ENCODE measurements around the gene DYNLT2B.
"Not testable (repeated sequence)": the region's sequence is repeated elsewhere in the genome, so short reads cannot be mapped to it uniquely, and the experiment has no call there.

The DYNLT2B gene

GRCh38 chr3:196317687-196318467 is at the start of gene DYNLT2B:
Gene DYNLT2B, minus strand, starts transcription at chr3:196318240. Its CDS starts 88 bp downstream, at chr3:196318152.
- peak; percentile 94 for DNase-seq

GRCh38 chr3:196365736-196366135 is 47.7 kb upstream of the DYNLT2B start:
- DNase-seq, result no peak

GRCh38 chr3:196360586-196360985 is 42.5 kb upstream of the DYNLT2B start:
- DNase-seq, result no peak

DNA sequence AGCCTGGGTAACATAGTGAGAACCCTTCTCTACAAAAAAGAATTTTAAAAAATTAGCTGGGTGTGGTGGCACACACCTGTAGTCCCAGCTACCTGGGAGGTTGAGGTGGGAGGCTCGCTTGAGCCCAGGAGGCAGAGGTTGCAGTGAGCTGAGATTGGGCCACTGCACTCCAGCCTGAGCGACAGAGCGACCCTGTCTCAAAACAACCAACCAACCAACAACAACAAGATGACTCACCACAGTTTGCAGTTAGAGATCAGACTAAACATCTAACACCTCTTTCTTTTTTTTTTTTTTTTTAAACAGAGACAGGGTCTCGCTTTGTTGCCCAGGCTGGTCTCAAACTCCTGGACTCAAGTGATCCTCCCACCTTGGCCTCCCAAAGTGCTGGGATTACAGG is 40.5 kb upstream of the DYNLT2B start:
- DNase-seq, result not testable (repeated sequence)

DNA sequence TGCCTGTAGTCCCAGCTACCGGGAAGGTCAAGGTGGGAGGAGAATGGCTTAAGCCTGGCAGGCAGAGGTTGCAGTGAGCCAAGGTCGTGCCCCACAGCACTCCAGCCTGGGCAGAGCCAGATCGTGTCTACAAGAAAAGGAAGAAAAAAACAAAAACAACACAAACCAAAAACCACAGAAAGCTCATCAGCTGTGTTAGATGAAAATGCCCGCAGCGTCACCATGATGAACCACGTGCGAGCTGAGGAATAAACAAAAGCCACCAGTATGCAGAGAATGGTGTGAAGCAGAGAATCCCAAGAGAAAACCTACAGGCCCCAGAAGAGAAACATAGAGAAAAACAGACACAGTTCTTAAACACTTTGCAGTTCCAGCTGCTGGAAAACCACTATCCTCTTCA is 39.9 kb upstream of the DYNLT2B start:
- no peak for DNase-seq

DNA sequence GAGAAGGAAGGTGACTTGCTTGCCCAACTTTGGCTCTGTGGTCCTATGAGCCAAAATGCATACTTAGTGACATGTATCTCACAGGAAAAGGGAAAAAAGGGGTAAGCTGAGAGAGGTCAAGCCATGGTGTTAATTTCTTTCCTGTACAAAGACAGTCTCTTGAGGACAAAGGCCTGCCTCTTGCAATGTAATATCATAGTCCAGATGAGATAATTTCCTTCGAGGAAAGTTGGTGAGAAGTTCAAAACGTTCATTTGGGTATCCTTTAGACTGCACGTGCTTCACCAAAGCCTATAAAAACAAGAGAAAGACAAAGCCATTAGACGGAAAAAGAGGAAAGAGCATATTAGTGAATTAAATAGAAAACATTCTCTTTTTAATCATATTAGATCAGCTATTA is 38.5 kb upstream of the DYNLT2B start:
- DNase-seq, result no peak

- no peak for DNase-seq
These were observed 37.6 kb upstream of the DYNLT2B start for GRCh38 chr3:196355668-196356067.

GRCh38 chr3:196354132-196354531 is 36.1 kb upstream of the DYNLT2B start:
- no peak for DNase-seq

DNA sequence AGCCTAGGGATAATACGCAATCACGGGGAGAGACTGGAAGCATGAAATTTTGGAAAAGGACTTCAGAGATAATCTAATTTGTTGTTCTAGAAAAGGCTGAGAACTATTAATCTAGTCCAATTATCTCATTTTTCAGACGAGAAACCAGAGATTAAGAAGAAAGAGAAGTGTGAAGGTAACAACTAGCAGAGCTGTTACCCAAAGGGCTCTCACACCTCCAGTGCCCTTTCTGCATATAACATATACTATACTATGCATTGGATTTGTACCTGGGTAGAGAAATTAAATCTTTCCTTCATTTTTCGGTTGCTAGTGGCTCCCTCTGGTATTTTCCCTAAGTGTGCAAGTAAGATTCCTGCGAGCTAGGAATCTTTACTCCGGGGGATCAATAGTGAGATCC is 33.5 kb upstream of the DYNLT2B start:
- DNase-seq, result no peak

DNA sequence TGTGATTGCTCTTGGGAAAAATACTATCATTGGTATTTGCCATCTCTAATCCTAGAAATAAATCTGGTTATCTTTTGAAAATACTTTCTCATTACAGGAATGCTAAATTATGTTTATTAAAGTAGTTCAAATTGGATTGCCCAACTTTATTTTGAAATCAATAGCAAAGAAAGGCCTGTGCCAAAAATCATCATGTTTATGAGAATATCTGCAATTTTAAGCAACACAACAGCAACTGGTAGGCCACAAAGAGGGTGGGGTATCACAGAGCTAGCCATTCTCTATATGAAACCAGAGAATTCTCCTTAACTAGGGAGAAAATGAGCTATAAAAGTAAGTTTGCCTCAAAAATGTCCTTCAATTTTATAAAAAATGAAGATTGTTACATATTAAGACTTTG is 32.0 kb upstream of the DYNLT2B start:
- no peak for DNase-seq

DNA sequence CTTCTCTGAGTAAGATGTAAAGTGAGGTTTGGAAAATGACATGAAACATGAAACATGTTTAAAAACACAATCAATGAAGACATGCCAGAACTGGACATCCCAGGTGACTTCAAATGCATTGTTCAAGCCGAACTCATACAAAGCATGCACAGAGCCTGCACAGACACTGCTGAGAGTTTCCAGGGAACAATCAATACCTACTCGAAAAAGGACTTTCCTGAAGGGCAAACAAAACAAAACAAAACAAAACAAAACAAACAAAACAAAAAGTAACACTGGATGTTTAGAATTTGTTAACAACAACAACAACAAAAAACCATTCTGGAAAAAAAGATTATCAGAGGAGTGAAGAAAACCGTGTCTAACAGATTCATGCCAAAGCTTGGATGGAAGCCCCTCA is 30.7 kb upstream of the DYNLT2B start:
- DNase-seq, result no peak

- no peak for DNase-seq
These were observed 26.6 kb upstream of the DYNLT2B start for GRCh38 chr3:196344663-196345062.

DNA sequence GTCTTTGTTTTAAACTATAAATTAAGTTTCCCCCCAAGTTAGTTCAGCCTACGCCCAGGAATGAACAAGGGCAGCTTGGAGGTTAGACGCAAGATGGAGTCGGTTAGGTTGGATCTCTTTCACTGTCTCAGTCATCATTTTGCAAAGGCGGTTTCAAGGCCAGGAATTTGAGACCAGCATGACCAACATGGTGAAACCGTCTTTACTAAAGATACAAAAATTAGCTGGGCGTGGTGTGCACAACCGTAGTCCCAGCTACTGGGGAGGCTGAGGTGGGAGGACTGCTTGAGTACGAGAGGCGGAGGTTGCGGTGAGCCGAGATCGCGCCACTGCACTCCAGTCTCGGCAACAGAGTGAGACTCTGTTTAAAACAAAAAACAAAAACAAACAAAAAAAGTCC is 25.9 kb upstream of the DYNLT2B start:
- not testable (repeated sequence) for DNase-seq

GRCh38 chr3:196341137-196341536 is 23.1 kb upstream of the DYNLT2B start:
- no peak for DNase-seq

GRCh38 chr3:196340466-196340865 is 22.4 kb upstream of the DYNLT2B start:
- no peak for DNase-seq

DNA sequence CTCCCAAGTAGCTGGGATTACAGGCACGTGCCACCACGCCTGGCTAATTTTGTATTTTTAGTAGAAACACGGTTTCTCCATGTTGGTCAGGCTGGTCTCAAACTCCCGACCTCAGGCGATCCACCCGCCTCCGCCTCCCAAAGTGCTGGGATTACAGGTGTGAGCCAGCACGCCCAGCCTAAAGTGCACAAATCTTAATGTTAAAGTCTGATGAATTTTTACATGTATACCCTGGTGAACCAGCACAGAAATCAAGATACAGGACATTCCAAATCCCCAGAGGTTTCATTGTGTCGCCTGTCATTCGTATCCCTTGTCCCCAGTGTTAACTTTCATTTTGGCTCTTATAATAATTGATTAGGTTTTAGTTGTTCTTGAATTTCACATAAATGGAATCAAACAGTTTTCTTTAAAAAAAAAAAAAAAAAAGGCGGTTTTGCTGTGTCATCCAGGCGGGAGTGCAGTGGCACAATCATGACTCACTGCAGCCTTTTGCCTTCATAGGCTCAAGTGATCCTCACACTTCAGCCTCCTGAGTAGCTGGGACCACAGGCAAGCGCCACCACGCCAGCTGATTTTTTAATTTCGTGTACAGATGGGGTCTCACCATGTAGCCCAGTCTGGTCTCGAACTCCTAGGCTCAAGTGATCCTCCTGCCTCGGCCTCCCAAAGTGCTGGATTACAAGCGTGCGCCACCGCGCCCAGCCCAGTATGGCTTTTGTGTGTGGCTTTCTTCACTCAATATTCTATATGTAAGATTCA is 21.6 kb upstream of the DYNLT2B start:
- DNase-seq, result no peak

DNA sequence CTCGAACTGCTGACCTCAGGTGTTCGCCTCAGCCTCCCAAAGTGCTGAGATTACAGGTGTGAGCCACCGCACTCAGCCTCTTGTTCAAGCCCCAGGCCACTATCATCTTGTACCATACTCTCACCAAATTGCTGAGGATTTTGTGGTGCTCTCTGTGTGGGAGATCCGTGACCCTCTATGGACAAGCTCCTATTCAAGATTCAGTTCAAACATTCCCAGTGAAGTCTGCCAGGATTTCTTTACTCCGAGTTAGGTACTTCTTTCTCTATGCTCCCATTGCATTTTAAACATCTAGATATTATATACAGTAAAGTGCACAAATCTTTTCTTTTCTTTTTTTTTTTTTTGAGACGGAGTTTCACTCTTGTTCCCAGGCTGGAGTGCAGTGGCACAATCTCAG is 21.0 kb upstream of the DYNLT2B start:
- DNase-seq, result no peak

- no peak for DNase-seq
These were observed 18.5 kb upstream of the DYNLT2B start for GRCh38 chr3:196336319-196337145.

- DNase-seq, result no peak
These were observed 17.5 kb upstream of the DYNLT2B start for GRCh38 chr3:196335503-196335948.

DNA sequence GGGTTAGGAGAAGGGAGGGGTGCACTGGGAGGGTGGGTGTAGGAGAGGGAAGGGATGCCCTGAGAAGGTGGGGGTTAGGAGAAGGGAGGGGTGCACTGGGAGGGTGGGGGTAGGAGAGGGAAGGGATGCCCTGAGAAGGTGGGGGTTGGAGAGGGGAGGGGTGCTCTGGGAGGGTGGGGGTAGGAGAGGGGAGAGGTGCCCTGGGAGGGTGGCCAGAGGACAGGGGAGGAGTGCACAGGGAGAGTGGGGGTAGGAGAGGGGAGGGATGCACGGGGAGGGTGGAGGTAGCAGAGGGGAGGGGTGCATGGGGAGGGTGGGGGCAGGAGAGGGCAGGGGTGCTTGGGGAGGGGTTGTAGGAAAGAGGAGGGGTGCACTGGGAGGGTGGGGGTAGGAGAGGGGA is 16.9 kb upstream of the DYNLT2B start:
- no peak for DNase-seq

DNA sequence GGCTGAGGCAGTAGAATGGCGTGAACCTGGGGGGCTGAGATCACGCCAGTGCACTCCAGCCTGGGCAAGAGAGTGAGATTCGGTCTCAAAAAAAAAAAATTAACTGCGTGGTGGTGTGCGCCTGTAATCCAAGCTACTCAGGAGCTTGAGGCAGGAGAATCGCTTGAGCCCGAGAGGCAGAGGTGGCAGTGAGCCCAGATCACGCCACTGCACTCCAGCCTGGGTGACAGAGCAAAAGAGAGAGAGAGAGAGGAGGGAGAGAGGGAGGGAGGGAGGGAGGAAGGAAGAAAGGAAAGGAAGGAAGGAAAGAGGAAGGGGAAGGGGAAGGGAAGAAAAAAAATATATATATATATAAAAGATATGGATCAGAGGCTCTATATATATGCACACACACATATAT is 14.1 kb upstream of the DYNLT2B start:
- no peak for DNase-seq

- no peak for DNase-seq
These were observed 9.4 kb upstream of the DYNLT2B start for GRCh38 chr3:196327405-196327804.

GRCh38 chr3:196326936-196327335 is 8.9 kb upstream of the DYNLT2B start:
- no peak for DNase-seq

Data from left hindlimb (tissue), 1 donor.